HFFc6 (cell line): ENCODE measurements around the gene CCBE1. TPM values are rescaled to one million over a fixed set of nuclear protein-coding genes. Genes with fewer than 3 reads are reported as not detected.

Experiments
- DNase-seq: peaks from one replicate; pipeline ENCODE4 v3.0.0-alpha.2; 2018
- H3K27ac Mint-ChIP-seq: 2 replicates; pipeline ENCODE4 v1.8.0; 2020; ENCODE audit warnings: mild to moderate bottlenecking, mixed read lengths
- H3K27me3 Mint-ChIP-seq: 2 replicates; pipeline ENCODE4 v1.8.0; 2021; ENCODE audit warnings: mild to moderate bottlenecking, moderate library complexity, mixed read lengths; ENCODE audit not compliant: insufficient read depth
- H3K36me3 Mint-ChIP-seq: 2 replicates; pipeline ENCODE4 v1.8.0; 2021; ENCODE audit warnings: low read depth, mixed read lengths
- H3K4me1 Mint-ChIP-seq: 2 replicates; pipeline ENCODE4 v1.8.0; 2020; ENCODE audit warnings: low read depth, mixed read lengths
- H3K4me3 Mint-ChIP-seq: 2 replicates; pipeline ENCODE4 v1.8.0; 2020; ENCODE audit warnings: mild to moderate bottlenecking, moderate library complexity, mixed read lengths
- H3K9me3 Mint-ChIP-seq: 2 replicates; pipeline ENCODE4 v1.8.0; 2020; ENCODE audit warnings: mild to moderate bottlenecking, mixed read lengths
- CTCF ChIP-seq: fragments of 200-600 bp; sonication (generic); IDR thresholded peaks from 2 replicates; pipeline ENCODE4 v1.5.0; 2021; ENCODE audit warnings: antibody characterized with exemption, mild to moderate bottlenecking
- total RNA-seq, 6 experiments: library from RNA; stranded (reverse); fragmentation: NEBNext Ultra II Directional; extraction: Animal tissue kit (Norgen Biotek cat#: 25700); gene quantifications; 2 replicates in 1 of 6; 3 replicates in 5 of 6; pipeline ENCODE4 v1.2.3, GENCODE V29; 2021

The CCBE1 gene
- total RNA-seq, 6 experiments from 2014 or later, result 161 to 223 (median 206) TPM

GRCh38 chr18:59660786-59661743 is 36.2 kb downstream of the CCBE1 start:
- TF ChIP-seq CTCF, result no peak
- Mint-ChIP-seq H3K27me3 (no peaks in the 10 kb centered on the region), H3K27ac (peak overlapping the region; percentile 60; the same call in 1 of the 2 replicates), H3K4me3 (no peak overlapping the region), H3K9me3 (no peaks in the 10 kb centered on the region), H3K36me3 (peaks cover 23% of the 10 kb centered on the region), H3K4me1 (peaks cover 95% of the 10 kb centered on the region)
- DNase-seq, result peak; percentile 75

GRCh38 chr18:59660366-59660765 is 36.9 kb downstream of the CCBE1 start:
- no peak for DNase-seq
- Mint-ChIP-seq H3K27ac (peak overlapping the region; percentile 60; the same call in 1 of the 2 replicates), H3K9me3 (no peaks in the 10 kb centered on the region), H3K4me1 (peaks cover 95% of the 10 kb centered on the region), H3K4me3 (peak overlapping the region; percentile 75; the same call in 1 of the 2 replicates), H3K36me3 (peaks cover 16% of the 10 kb centered on the region), H3K27me3 (no peaks in the 10 kb centered on the region)
- no peak for TF ChIP-seq CTCF

- no peaks in the 10 kb centered on the region for H3K9me3 Mint-ChIP-seq
- peak overlapping the region; percentile 75 for H3K4me3 Mint-ChIP-seq
These were observed 37.6 kb downstream of the CCBE1 start for GRCh38 chr18:59659508-59660170.

GRCh38 chr18:59658941-59659340 is 38.3 kb downstream of the CCBE1 start:
- Mint-ChIP-seq H3K4me3 (peak overlapping the region; percentile 75), H3K4me1 (peaks cover 90% of the 10 kb centered on the region), H3K36me3 (peaks cover 12% of the 10 kb centered on the region), H3K27me3 (no peaks in the 10 kb centered on the region), H3K9me3 (no peaks in the 10 kb centered on the region), H3K27ac (peak overlapping the region; percentile 60)
- no peak for TF ChIP-seq CTCF
- DNase-seq, result no peak

More at GRCh38 chr18:59659508-59660170, 37.6 kb downstream of the CCBE1 start:
- Mint-ChIP-seq H3K27me3 (no peaks in the 10 kb centered on the region), H3K4me1 (peaks cover 93% of the 10 kb centered on the region), H3K36me3 (peaks cover 15% of the 10 kb centered on the region), H3K27ac (peak overlapping the region; percentile 60)
- peak; percentile 32 for DNase-seq
- no peak for TF ChIP-seq CTCF

GRCh38 chr18:59657012-59657411 is 40.2 kb downstream of the CCBE1 start:
- no peak for TF ChIP-seq CTCF
- Mint-ChIP-seq H3K9me3 (no peaks in the 10 kb centered on the region), H3K27ac (0 out of 2 replicates have a peak overlapping the region, but pooled peaks have one; percentile 4), H3K4me1 (peaks cover 84% of the 10 kb centered on the region), H3K36me3 (peaks cover 12% of the 10 kb centered on the region), H3K27me3 (0 out of 2 replicates have a peak, but pooled peaks cover 1% of the 10 kb centered on the region), H3K4me3 (0 out of 2 replicates have a peak overlapping the region, but pooled peaks have one; percentile 47)
- DNase-seq, result no peak
